GM19099 (cell line): ENCODE results near the gene CST3.

Experiments
- POLR2A ChIP-seq: IDR thresholded peaks from 3 replicates; pipeline ENCODE4 v1.6.1; 2011; ENCODE audit warnings: low read depth; ENCODE audit not compliant: insufficient read length; ENCODE audit errors: extremely low read depth

Gene CST3

DNA sequence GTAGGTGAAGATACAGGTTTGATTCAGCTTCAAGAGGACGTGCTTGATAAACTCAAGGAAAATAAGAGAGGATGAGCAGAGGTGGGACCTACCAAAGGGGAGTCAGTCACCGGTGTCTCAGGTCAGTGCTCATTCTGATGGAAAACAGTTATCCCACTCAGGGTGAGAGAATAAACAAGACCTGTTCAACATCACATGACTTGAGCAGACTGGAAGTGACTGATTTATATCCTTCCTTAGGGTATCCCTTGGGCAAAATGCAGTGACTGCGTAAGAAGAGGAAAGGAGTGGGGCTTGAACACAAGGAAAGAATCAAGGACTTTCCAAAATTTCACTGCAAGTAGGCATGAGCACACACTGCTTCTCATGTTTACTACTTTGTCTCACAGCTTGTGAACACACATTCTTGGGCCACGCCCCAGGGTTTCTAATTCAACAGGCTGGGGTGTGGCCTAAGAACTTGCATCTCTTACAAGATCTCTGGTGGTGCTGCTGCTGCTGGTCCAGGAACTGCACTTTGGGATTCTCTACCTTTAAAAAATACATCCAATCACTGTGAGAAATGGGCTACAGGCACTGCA lies 11.6 kb downstream of the CST3 start:
- TF ChIP-seq POLR2A = no peak

GRCh38 chr20:23625236-23625964 lies 12.4 kb downstream of the CST3 start:
- no peak for TF ChIP-seq POLR2A

DNA sequence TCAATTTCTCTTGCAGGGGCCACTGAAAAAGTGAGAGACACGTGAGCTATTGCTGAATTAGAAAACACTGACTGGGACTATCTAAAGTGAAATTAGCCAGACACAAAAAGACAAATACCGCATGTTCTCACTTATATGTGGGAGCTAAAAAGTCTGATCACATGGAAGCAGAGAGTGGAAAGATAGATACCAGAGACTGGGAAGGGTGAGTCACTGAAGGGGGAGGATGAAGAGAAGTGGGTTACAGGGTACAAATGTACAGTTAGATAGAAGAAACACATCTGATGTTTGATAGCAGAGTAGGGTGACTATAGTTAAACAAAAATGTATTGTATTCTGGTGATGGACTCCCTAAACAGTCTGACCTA lies 13.4 kb downstream of the CST3 start:
- TF ChIP-seq POLR2A = no peak

- TF ChIP-seq POLR2A = no peak
Observed at GRCh38 chr20:23623666-23624323, 14.0 kb downstream of the CST3 start.

GRCh38 chr20:23622839-23623343 lies 14.9 kb downstream of the CST3 start:
- no peak for TF ChIP-seq POLR2A

- no peak for TF ChIP-seq POLR2A
Observed at GRCh38 chr20:23614163-23614562, 23.6 kb downstream of the CST3 start.

GRCh38 chr20:23613676-23614075 lies 24.1 kb downstream of the CST3 start:
- TF ChIP-seq POLR2A = no peak

- TF ChIP-seq POLR2A = no peak
Observed at GRCh38 chr20:23612396-23612795, 25.4 kb downstream of the CST3 start.

DNA sequence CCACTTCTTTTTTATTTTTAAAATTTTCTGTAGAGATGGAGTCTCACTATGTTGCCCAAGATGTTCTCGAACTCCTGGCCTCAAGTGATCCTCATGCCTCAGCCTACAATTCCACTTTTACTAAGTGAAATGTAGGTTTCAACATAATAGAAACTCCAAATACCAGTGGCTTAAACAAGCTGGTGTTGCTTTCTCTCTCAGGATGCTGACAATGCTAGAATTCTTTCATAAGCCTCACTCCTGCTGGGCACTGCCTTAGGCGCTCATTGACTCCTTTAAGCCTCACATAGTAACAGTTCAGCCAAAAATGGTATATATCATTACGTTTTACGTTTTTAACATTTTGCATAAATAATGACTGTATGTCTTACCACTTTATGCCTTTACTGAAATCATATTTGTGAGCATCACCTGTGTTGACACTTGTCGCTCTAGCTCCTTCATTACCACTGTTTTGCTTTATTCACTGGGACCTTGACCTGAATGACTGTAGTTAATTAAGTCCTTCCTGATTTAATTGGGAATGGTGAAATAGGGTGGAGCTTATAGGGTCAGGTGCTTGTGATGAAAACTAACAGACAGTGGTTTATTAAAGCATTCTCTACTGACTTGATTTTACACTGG lies 28.2 kb downstream of the CST3 start:
- TF ChIP-seq POLR2A = no peak

DNA sequence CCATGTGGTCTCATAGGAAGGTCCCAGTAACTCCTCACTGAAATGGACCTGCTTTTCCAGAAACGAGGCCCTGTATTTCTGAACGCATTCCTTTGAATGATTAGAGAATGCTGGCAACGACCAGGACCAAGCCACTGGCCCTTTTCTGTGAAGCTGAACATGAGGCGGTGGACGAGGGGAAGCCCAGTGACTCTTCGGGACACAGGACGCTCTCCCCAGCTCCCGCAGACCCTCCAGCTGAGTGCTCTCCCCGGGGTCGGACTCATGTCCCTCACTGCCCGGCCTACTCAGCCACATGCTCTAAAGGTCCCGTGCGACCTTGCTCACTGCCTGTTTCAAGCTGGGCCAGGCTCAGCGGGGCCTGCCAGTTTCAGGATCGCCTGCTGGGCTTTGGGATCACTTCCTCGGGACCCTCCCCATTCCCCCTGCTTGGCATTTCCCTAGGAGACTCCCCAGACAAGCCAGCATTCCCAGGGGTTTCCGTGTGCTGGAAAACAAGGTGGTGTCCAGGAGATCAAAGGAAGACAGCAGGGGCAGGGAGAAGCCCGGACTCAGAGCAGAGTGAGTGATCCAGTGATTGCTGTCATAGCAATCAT lies 29.4 kb downstream of the CST3 start:
- TF ChIP-seq POLR2A = no peak

DNA sequence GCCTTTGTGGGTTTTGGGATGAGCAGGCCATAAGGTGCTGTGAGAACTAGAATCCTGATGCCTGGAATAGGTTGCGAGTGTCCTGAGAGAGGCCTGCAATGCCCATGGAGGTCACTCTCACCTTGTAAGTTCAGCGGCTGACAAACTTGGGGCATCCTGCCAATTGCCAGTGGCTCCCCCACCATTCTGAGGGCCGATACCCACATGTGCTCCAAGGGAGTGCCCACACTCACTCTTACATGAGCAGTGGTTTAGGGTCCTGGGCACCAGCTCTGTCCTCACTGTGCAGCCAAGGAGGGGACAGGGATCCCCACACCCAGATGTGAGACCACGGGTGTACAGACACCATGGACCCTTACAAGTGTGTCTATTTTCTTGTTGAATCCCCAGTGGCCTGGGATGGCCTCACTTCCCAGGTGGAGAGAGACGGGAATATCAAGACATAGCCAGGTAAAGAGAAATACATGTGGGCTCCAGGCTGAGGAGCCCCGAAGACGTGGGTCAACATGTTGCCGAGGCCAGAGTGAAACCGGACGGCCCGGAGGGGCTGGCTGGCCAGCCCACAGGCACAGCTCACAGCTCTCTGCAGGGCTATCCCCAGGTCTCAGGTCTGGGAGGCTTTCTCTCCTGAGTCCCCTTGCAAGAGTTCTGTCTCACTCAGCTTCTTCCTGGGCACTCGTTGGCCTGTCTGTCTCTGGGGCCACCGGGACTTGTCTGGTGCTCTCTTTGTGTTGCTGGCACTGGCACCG lies 30.1 kb downstream of the CST3 start:
- TF ChIP-seq POLR2A = no peak

GRCh38 chr20:23606652-23607049 lies 31.1 kb downstream of the CST3 start:
- no peak for TF ChIP-seq POLR2A

GRCh38 chr20:23605867-23606651 lies 31.7 kb downstream of the CST3 start, which contains the start of gene CST9:
Gene CST9 (minus strand): TSS chr20:23605917. CDS start chr20:23605864, 53 bp downstream.
- TF ChIP-seq POLR2A = no peak

DNA sequence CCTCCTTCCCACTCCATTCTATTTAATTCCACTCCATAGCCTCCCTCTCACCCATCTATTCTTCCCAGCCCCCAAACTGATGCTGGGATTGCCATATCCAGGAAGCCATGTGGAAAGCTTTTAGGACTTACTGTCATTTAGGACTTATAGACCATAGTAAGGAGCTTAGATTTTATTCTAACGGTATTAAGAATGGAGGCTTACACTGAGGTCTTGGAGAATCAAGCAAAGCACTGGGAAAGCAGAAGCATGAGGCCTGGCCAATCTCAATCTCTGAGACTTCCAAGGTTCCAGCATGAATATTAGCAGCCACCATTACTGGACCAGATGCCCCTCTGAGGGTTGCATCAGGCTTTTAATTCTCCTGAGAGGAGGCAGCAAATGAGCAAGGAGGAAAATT lies 33.4 kb downstream of the CST3 start:
- TF ChIP-seq POLR2A = no peak
